Activated T-helper 9 cell treated with anti-CD3 and anti-CD28 coated beads, Interleukin-2, amount 50 U/mL, for 16 hours (primary cell): ENCODE measurements around the gene SLC2A4.

Experiments
- DNase-seq: peaks from one replicate; pipeline ENCODE4 v3.0.0-alpha.2; 2020; ENCODE audit warnings: low read depth

The SLC2A4 gene

GRCh38 chr17:7279448-7279847 lies 2.1 kb upstream of the SLC2A4 start:
- DNase-seq = no peak

GRCh38 chr17:7280519-7281073 lies 922 bp upstream of the SLC2A4 start:
- DNase-seq = peak; percentile 79

- no peak for DNase-seq
These were observed 634 bp downstream of the SLC2A4 start for GRCh38 chr17:7281953-7282751.

GRCh38 chr17:7282752-7283321 lies 1.3 kb downstream of the SLC2A4 start:
- DNase-seq = no peak

GRCh38 chr17:7283471-7284216 lies 2.1 kb downstream of the SLC2A4 start:
- no peak for DNase-seq

- no peak for DNase-seq
These were observed 3.4 kb downstream of the SLC2A4 start for GRCh38 chr17:7284911-7285310.

- DNase-seq = no peak
These were observed 4.2 kb downstream of the SLC2A4 start for GRCh38 chr17:7285679-7286078.

- no peak for DNase-seq
These were observed 7.9 kb downstream of the SLC2A4 start for GRCh38 chr17:7289256-7290032.

GRCh38 chr17:7290166-7290565 lies 8.6 kb downstream of the SLC2A4 start:
- DNase-seq = no peak

GRCh38 chr17:7290685-7291084 lies 9.2 kb downstream of the SLC2A4 start:
- DNase-seq = no peak

GRCh38 chr17:7292194-7292593 lies 10.7 kb downstream of the SLC2A4 start:
- no peak for DNase-seq

GRCh38 chr17:7292729-7293128 lies 11.2 kb downstream of the SLC2A4 start:
- no peak for DNase-seq

GRCh38 chr17:7293159-7293558 lies 11.6 kb downstream of the SLC2A4 start:
- no peak for DNase-seq

- no peak for DNase-seq
These were observed 12.5 kb downstream of the SLC2A4 start for GRCh38 chr17:7293816-7294613.

GRCh38 chr17:7294614-7295153 lies 13.2 kb downstream of the SLC2A4 start, which contains the start of gene YBX2:
YBX2 (minus strand) TSS chr17:7294639; CDS start chr17:7294500, 139 bp downstream.
- DNase-seq = peak; percentile 61

GRCh38 chr17:7295230-7296180 lies 14.0 kb downstream of the SLC2A4 start:
- no peak for DNase-seq

- peak; percentile 63 for DNase-seq
These were observed 14.8 kb downstream of the SLC2A4 start for GRCh38 chr17:7296189-7296861.

GRCh38 chr17:7304179-7304578 lies 22.7 kb downstream of the SLC2A4 start:
- no peak for DNase-seq
